LoVo (cell line): ENCODE results near the gene PDE3B.
"Not testable (repeated sequence)": the region's sequence is repeated elsewhere in the genome, so short reads cannot be mapped to it uniquely, and the experiment has no call there.

Source experiments
- DNase-seq: peaks from one replicate; pipeline ENCODE4 v3.0.0-alpha.2; 2016; ENCODE audit warnings: low spot score

The PDE3B gene

DNA sequence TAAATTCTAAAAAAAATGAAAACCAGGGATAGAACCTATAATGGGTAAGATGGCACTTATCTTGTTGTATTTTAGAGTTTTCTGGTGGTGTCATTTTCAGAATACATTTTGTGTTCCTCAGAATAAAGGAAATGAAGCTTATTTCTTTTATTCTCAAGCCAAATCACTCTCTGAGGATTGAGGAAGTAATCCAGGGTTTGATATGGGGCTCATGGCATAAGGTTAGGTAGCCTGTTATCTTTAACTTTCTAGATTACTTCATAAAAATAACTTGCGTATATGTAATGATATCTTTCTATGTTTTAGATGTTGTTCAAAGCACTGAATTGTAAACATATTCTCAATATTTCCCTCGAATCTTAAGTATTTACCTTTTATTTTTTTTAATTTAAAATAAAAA lies 33.5 kb downstream of the PDE3B start:
- no peak for DNase-seq

DNA sequence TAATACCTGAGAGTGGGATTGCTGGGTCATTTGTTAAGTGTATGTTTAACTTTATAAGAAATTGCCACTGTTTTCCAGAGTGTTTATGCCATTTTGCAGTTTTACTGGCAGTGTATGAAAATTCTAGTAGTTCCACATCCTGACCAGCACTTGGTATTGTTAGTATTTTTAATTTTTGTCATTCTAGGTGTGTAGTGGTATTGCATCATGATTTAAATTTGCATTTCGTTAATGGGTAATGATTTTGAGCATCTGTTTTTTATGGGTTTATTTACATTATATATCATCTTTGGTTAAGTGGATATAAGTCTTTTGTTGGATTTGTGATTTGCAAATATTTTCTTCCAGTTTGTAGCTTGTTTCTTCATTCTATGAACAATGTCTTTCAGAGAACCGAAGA lies 34.7 kb downstream of the PDE3B start:
- no peak for DNase-seq

DNA sequence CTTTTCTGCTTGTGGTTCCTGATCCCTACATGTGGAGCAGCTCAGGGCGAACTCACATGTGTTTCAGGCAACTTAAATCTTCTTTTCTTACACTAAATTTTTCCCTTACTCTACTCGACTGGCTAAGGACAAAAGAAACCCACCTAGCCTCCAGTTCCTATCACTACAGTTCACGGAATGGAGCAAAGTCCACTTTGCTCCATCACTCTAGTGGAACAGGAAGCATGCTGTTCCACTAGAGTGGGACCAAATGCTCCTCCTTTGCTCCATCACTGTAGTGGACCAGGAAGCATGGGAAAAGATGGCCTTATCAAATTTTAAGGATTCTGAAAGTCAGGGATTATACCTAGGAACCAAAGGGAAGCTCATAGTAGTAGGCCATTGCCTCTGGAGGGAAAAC lies 36.1 kb downstream of the PDE3B start:
- no peak for DNase-seq

DNA sequence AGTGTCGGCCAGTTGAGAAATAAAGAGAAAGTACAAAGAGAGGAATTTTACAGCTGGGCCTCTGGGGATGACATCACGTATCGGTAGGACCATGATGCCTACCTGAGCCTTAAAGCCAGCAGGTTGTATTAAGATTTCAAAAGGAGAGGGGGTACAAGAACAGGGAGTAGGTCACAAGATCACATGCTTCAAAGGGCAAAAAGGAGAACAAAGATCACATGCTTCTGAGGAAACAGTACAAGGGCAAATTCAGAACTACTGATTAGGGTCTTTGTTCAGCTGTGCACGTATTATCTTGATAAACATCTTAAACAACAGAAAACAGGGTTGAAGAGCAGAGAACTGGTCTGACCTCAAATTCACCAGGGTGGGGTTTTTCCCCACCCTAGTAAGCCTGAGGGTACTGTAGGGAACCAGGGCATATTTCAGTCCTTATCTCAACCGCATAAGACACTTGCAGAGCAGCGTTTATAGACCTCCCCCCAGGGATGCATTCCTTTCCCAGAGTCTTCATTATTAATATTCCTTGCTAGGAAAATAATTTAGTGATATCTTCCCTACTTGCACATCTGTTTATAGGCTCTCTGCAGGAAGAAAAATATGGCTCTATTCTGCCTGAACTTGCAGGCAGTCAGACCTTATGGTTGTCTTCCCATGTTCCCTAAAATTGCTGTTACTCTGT lies 40.8 kb downstream of the PDE3B start:
- not testable (repeated sequence) for DNase-seq

DNA sequence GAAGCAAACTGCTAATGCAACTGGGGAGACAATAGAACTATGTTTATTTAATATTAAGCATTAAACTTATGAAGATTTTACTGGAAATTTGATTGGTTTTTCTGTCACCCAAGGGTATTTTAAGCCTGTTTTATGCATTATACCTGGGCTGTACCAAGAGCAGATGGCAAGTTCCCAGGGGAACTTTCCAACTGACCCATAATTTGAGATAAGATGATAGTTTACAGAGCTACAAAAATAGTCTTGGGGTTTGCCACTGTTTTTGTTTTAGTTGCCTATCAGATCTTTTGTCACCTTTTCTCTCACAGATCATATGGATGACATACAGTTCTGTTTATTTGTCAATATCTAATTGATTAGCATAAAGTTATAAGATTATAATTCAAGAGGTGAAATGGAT lies 43.9 kb downstream of the PDE3B start:
- DNase-seq: no peak

DNA sequence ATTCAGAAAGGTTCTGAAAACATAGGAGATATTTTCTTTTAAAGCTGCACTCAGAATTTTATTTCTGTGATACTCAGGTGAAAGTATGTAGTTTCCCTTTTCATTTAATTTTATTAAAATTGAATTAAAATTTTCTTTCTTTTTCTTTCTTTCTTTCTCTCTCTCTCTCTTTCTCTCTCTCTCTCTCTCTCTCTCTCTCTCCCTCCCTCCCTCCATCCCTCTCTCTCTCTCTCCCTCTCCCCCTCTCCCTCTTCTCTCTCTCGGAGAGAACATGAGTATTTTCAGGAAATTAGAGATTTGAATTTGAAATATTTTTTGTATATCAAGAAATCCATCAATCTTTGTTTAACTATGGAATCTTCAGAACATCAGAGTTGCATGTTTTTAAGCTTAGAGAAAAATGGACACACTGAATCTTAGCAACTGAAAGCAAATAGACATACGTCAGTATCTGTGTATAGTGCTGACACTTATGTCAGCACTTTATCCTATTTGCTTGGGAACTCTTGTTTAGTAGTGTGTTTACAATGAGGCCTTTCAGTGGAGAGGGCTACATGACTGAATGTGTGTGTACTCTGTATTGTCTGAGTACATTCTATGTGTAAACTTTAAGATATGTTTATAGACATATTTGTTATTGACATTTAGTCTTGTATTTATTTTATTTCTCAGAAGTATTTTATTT lies 44.5 kb downstream of the PDE3B start:
- no peak for DNase-seq

DNA sequence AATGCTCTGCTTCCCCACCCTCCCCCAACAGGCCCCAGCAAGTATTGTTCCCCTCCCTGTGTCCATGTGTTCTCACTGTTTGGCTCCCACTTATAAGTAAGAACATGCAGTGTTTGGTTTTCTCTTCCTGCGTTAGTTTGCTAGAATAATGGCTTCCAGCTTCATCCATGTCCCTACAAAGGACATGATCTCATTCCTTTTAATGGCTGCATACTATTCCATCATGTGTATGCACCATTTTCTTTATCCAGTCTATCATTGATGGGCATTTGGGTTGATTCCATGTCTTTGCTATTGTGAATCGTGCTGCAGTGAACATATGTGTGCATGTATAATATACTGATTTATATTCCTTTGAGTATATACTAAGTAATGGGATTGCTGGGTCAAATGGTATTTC lies 52.1 kb downstream of the PDE3B start:
- DNase-seq: not testable (repeated sequence)

DNA sequence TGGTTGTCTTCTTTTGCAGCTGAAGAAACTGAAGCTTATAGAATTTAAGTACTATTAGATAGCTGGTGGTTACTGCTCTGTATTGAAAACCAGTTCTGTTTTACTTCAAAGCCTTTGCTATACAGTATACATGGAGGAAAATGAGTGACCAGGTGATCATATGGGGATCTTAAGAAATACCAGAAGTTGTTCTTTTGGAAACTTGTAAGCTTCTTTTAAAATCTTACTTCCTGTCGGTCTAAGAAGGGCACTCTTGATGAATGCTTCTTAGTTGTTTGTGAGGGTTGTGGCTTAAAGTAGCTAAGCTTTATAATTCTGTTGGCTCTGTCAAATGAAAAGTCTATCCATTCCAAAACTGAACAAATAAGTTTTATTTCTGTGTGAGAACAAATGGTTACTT lies 55.2 kb downstream of the PDE3B start:
- no peak for DNase-seq

DNA sequence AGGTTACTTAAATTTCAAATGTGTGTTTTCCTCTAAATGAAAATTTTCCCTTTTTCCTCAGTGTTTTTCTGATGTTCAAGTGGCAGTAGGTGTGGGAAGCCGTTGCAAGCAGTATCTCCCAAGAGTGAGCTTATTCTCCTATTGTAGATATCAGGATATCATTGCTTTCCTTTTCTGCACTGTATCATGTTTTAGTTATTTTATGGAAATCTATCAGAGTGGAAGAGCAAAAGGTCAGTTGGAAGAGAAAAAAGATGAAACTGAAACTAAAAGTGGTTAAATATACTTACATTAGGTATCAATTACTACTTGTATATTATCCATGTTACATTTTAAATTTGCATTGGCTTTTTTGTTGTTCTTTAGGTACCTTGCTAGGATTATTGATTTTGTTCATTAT lies 57.0 kb downstream of the PDE3B start:
- no peak for DNase-seq

DNA sequence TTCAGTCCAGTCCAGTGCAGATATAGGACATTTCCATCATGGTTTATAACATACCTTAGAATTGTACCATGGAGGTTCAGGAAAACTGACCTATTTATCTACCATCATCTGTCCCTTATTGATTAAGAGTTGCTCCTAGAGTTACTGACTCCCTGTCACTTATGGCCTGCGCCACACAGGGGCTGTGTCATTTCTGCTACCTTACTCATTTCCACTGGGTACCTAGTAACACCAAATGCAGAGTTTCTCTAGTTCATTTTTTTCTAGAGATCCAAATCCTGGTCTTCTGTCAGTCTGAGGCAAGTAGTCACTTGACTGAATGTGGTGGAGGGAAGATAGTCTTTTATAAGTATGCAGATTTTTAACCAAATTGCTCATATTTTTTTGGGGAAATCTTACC lies 59.2 kb downstream of the PDE3B start:
- DNase-seq: no peak

DNA sequence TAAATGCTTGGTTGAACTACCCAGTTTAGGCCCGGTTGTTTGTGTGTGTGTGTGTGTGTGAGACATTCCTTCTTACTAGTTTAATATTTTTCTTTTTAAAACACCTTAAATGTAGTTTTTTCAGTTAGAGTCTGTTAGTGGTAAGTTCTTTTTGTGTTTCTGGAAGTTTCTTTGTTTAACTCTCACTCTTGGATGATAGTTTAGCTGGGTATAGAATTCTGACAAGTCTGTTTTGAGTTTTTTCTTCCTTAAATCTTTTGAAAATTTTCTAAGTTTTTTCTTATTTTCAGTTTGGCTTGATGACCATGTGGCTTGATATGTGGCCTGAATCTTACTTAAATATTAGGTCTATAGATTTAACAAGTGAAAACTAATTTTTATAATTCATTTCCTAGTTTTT lies 60.1 kb downstream of the PDE3B start:
- no peak for DNase-seq

DNA sequence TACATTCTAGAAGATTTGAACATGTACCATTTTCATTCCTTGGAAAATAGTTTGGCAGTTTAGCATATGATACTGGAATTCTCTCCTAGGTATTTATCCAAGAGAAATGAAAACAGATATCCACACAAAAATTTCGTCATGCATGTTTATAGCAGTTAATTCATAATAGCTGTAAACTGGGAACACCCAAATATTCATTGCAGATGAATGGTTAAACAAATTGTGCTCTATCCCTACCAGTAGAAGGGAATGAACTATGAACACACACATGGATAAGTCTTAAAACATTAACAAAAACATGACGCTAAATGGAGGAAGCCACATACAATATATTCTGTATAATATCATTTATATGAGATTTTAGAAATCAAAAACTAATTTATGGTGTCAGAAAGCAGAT lies 61.5 kb downstream of the PDE3B start:
- DNase-seq: no peak

DNA sequence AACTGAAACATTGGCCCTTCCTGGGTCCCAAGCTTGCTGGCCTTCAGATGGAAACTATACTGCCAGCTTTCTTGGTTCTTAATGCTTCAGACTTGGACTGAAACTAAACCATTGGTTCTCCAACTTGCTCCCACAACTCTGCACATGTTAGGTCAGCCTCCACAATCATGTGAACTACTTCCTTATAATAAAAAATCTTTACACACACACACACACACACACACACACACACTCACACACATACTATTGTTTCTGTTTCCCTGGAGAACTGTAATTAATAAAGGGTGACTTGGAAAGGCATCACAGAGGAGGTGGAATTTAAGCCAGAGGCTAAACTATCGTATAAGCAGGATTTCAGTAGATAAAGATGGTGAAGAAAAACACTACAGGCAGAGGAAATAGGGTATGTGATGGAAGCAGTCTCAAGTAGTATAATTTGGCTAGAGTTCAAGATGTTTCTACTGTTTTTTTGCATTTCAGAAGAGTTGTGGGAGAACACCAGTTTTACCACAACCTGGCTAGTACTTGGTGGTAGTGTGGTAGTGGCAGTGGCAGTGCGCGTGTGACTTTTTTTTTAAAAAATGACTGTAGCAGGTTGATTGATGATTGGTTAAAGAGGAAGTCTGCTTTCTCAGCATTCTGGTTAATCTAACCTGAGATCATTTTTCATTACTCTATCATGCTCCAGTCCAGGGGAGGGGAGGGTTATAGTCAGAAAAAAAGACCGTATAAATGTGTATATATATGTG lies 70.1 kb downstream of the PDE3B start:
- DNase-seq: no peak

DNA sequence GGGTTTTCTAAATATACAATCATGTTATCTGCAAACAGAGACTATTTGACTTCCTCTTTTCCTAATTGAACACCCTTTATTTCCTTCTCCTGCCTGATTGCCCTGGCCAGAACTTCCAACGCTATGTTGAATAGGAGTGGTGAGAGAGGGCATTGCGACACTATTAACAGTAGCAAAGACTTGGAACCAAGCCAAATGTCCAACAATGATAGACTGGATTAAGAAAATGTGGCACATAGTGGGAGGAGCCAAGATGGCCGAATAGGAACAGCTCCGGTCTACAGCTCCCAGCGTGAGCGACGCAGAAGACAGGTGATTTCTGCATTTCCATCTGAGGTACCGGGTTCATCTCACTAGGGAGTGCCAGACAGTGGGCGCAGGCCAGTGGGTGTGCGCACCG lies 72.1 kb downstream of the PDE3B start:
- DNase-seq: not testable (repeated sequence)

DNA sequence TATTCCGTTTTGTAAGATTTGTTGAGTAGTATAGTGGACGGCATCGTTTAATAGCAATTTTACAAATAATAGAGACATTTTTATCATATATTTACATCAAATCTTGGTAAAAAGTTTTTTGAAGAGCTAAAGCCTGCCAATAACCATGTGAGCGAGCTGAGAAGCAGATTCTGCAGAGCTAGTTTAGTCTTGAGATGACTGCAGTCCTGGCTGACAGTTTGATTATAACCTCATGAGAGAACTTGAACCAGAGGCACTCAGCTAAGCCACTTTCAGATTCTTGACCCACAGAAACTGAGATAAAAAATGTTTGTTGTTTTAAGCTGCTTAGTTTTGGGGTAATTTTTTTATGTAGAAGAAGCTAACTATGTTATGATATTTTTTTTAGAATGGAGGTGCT lies 78.9 kb downstream of the PDE3B start:
- no peak for DNase-seq

DNA sequence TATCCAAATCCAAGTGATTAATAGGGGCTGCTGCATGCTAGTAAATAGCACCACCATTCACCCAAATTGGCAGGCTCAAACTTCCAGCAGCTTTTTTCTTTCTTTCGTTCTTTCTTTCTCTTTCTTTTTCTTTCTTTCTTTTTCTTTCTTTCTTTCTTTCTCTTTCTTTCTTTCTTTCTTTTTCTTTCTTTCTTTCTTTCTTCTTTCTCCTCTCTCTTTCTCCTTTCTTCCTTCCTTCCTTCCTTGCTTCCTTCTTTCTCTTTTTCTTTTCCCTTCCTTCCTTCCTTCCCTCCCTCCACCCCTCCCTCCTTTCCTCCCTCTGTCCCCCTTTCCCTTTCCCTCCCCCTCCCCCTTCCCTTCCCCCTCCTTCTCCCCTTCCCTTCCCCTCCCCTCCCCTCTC lies 81.5 kb downstream of the PDE3B start:
- DNase-seq: no peak

DNA sequence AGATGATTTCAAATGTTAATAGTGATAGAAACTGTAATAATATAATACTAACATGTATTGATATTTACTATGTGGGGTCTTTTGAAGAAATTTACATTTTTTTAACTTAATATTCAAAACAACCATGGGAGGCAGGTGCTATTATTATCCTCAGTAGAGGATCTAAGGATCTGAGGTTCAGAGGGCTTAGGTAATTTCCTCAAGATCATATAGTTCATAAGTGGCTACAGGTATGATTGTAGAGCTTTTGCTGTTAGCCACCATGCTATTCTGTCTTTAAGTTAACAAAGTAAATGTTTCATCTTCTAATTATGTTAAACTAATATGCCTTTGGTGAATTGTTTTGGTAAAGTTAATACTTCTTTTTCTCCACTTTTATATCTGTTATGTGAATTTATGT lies 83.6 kb downstream of the PDE3B start:
- DNase-seq: no peak

DNA sequence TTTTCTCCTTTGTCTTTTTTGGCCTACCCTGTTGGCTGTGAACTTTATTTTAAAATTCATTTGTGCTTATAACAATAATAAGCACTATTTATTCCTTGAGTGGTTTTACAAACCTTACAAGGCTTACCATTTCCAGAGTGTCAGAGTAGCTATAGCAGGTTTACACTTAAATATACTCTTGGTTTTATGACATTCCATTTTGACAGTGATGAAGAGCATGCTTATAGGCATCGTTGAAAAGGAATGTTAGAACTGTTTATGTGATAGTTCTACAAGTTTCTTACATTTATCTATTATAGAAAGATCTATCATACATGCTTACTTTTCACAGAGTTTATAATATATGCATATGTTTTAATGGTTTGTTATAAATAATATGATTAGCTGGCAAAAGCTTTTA lies 84.1 kb downstream of the PDE3B start:
- no peak for DNase-seq

DNA sequence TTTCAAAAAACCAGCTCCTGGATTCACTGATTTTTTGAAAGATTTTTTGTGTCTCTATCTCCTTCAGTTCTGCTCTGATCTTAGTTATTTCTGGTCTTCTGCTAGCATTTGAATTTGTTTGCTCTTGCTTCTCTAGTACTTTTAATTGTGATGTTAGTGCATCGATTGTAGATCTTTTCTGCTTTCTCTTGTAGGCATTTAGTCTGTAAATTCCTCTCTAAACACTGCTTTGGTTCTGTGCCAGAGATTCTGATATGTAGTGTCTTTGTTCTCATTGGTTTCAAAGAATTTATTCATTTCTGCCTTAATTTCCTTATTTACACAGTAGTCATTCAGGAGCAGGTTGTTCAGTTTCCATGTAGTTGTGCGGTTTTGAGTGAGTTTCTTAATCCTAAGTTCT lies 96.9 kb downstream of the PDE3B start:
- DNase-seq: not testable (repeated sequence)

DNA sequence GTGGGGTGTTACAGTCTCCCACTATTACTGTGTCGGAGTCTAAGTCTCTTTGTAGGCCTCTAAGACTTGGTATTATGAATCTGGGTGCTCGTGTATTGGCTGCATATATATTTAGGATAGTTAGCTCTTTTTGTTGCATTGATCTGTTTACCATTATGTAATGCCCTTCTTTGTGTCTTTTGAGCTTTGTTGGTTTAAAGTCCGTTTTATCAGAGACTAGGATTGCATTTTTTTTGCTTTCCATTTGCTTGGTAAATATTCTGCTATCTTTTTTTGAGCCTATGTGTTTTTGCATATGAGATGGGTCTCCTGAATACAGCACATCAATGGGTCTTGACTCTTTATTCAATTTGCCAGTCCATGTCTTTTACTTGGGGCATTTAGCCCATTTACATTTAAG lies 97.6 kb downstream of the PDE3B start:
- DNase-seq: no peak

DNA sequence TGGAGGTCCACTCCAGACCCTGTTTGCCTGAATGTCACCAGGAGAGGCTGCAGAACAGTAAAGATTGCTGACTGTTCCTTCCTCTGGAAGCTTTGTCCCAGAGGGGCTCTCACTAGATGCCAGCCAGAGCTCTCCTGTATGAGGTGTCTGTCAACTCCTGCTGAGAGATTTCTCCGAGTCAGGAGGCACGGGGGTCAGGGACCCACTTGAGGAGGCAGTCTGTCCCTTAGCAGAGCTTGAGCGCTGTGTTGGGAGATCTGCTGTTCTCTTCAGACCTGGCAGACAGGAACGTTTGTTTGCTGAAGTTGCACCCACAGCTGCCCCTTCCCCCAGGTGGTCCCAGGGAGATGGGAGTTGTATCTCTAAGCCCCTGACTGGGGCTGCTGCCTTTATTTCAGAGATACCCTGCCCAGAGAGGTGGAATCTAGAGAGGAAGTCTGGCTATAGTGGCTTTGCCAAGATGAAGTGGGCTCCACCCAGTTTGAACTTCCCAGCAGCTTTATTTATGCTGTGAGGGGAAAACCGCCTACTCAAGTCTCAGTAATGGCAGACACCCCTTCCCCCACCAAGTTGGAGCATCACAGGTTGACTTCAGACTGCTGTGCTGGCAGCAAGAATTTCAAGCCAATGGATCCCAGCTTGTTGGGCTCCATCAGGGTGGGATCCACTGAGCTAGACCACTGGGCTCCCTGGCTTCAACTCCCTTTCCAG lies 99.4 kb downstream of the PDE3B start:
- no peak for DNase-seq

DNA sequence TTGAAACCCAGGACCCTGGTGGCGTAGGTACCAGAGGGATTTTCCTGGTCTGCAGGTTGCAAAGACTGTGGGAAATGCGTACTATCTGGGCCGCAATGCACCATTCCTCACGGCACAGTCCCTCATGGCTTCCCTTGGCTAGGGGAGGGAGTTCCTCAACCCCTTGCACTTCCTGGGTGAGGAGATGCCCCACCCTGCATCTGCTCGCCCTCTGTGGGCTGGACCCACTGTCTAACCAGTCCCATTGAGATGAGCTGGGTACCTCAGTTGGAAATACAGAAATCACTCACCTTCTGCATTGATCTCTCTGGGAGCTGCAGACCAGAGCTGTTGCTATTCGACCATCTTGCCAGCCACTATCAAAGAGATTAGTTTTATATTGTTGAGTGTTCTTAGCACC lies 100.1 kb downstream of the PDE3B start:
- not testable (repeated sequence) for DNase-seq
